Pancreas (tissue), 10 donors: ENCODE data around the gene SART3. TPM values are rescaled to one million over a fixed set of nuclear protein-coding genes. Genes with fewer than 3 reads are reported as not detected.

Source experiments
- ATAC-seq, 4 donors: fragments of 200-7000 bp; cut with Tn5 transposase; one replicate each; pipeline versions ENCODE4 v1.8.0 to v1.9.1; 2020; ENCODE audit warnings: mild to moderate bottlenecking in 4 of 4, moderate library complexity in 4 of 4
- DNase-seq, 6 donors: peaks; one replicate each; pipeline ENCODE4 v3.0.0-alpha.2; 2020
- FAIRE-seq: peaks from 2 replicates; lab custom pipeline; 2012; peaks lifted over from hg19 to GRCh38; lab: Jason Lieb, UNC
- H3K27ac ChIP-seq, 4 donors: fragments of 200-600 bp; sonication (generic); 1 replicate in 3 of 4; 2 replicates in 1 of 4; pipeline versions ENCODE4 v1.5.0 to v1.8.0; 2020
- H3K27me3 ChIP-seq, 4 donors: fragments of 200-600 bp; one replicate each; pipeline ENCODE4 v1.8.0; 2021
- H3K36me3 ChIP-seq, 3 donors: fragments of 200-600 bp; sonication (generic) in 1 of 3; one replicate each; pipeline versions ENCODE4 v1.5.0 to v1.8.0; 2020 to 2021
- H3K4me1 ChIP-seq, 3 donors: fragments of 200-600 bp; one replicate each; pipeline ENCODE4 v1.8.0; 2021
- H3K4me3 ChIP-seq, 4 donors: fragments of 200-600 bp; sonication (generic) in 2 of 4; one replicate each; pipeline versions ENCODE4 v1.5.0 to v1.8.0; 2020 to 2021
- H3K9me3 ChIP-seq, 4 donors: fragments of 200-600 bp; one replicate each; pipeline ENCODE4 v1.8.0; 2021
- CTCF ChIP-seq, 4 donors: fragments of 200-600 bp; sonication (generic) in 3 of 4; IDR thresholded peaks; one replicate each; pipeline versions ENCODE4 v1.5.0 to v1.8.0; 2021; ENCODE audit warnings: antibody characterized with exemption in 4 of 4
- WGBS, 2 donors: extraction: QIAGEN DNeasy Blood & Tissue Kit; methylation state at CpG; one replicate each; pipeline ENCODE4 v1.1.7; 2013; 5-methylcytosine and 5-hydroxymethylcytosine counted together
- intact Hi-C, 3 donors: fragments of 100-400 bp; cut with DNase I; formaldehyde crosslinking; loops; one replicate each; pipeline versions ENCODE4 v1.11.1 to v1.14.2; 2022
- polyA plus RNA-seq, 2 donors: library from polyadenylated mRNA; stranded (reverse); fragments of 200-250 nt; gene quantifications; one replicate each; pipeline ENCODE4 v1.2.3, GENCODE V29; 2013
- total RNA-seq, 6 donors: library from RNA; stranded (reverse); fragmentation: NEBNext Ultra II Directional in 4 of 6; extraction: Animal tissue kit (Norgen Biotek cat#: 25700) in 4 of 6; gene quantifications; one replicate each; pipeline versions ENCODE4 v1.2.1 to v1.2.4, GENCODE V29; 2021 to 2023
- donor health status: healthy with polysubstance abuse.
- donor health status: DM: no; HTN: no; CAD: no; lungs with moderate emphysema.
- donor health status: DM: no; HTN: no; CAD: no.
- donor health status: control.
- donor health status: control.
- donor health status: Bipolar disorder and iron deficiency.
- donor health status: DM: yes; HTN: yes; CAD: no.
- donor health status: DM: no; HTN: no; CAD: no.
- donor health status: DM: no; HTN: no; CAD: no.
- donor health status: DM: yes; HTN: yes; CAD: no.

The SART3 gene
- total and polyA plus RNA-seq, 8 donors = 13.9 to 23.4 (median 16.7) TPM

- WGBS, 2 donors = 58 to 67% methylated on average over 8 of the region's 8 CpGs
- Histone ChIP-seq H3K27me3 (no peaks in the 10 kb centered on the region), H3K27ac (no peak overlapping the region), H3K9me3 (no peaks in the 10 kb centered on the region), H3K4me1 (no peaks in the 10 kb centered on the region), H3K36me3 (no peaks in the 10 kb centered on the region), H3K4me3 (no peak overlapping the region)
- no peak for TF ChIP-seq CTCF (IDR thresholded peaks at IDR 0.05)
- FAIRE-seq = no peak
- no peak for DNase-seq
- no peak for ATAC-seq
- intact Hi-C loops = no loop called here
These were observed 82.3 kb downstream of the SART3 start for GRCh38 chr12:108478611-108479206.

- FAIRE-seq = no peak
These were observed 83.1 kb downstream of the SART3 start for GRCh38 chr12:108477881-108478259.

GRCh38 chr12:108477055-108477880 is 83.7 kb downstream of the SART3 start:
- ATAC-seq (no peak), DNase-seq (no peak), FAIRE-seq (no peak)
- Histone ChIP-seq H3K4me3 (no peak overlapping the region), H3K4me1 (no peaks in the 10 kb centered on the region), H3K27ac (no peak overlapping the region), H3K27me3 (no peaks in the 10 kb centered on the region), H3K36me3 (no peaks in the 10 kb centered on the region), H3K9me3 (no peaks in the 10 kb centered on the region)
- intact Hi-C loops = no loop called here
- 68% methylated on average over 11 of the region's 11 CpGs for WGBS, 2 donors
- TF ChIP-seq CTCF (IDR thresholded peaks at IDR 0.05) = no peak

More at GRCh38 chr12:108477881-108478259, 83.1 kb downstream of the SART3 start:
- Histone ChIP-seq H3K4me3 (no peak overlapping the region), H3K4me1 (no peaks in the 10 kb centered on the region), H3K27ac (no peak overlapping the region), H3K36me3 (no peaks in the 10 kb centered on the region), H3K9me3 (no peaks in the 10 kb centered on the region), H3K27me3 (no peaks in the 10 kb centered on the region)
- DNase-seq (no peak), ATAC-seq (no peak)
- TF ChIP-seq CTCF (IDR thresholded peaks at IDR 0.05) = no peak
- 67 to 70% methylated on average over 6 of the region's 6 CpGs for WGBS, 2 donors
- intact Hi-C loops = no loop called here

- WGBS, 2 donors = 25 to 59% methylated on average over 2 of the region's 2 CpGs
- H3K36me3 ChIP-seq = no peaks in the 10 kb centered on the region
- no peaks in the 10 kb centered on the region for H3K9me3 ChIP-seq
- no peak overlapping the region for H3K4me3 ChIP-seq
- TF ChIP-seq CTCF (IDR thresholded peaks at IDR 0.05) = no peak
- no peak for ATAC-seq
- DNase-seq = no peak
- no peak for FAIRE-seq
- H3K27me3 ChIP-seq = no peaks in the 10 kb centered on the region
- intact Hi-C loops = no loop called here
- no peaks in the 10 kb centered on the region for H3K4me1 ChIP-seq
- H3K27ac ChIP-seq = no peak overlapping the region
These were observed 85.6 kb downstream of the SART3 start for GRCh38 chr12:108475396-108475795.
